Ecto neural progenitor cell (in vitro differentiated cells): ENCODE measurements around the gene CASZ1.

Experiments used
- DNase-seq: peaks from one replicate; pipeline ENCODE4 v3.0.0-alpha.2; 2018; ENCODE audit warnings: low spot score

The CASZ1 gene

GRCh38 chr1:10671090-10671489 lies 125.4 kb downstream of the CASZ1 start:
- no peak for DNase-seq

- no peak for DNase-seq
These were observed 126.3 kb downstream of the CASZ1 start for GRCh38 chr1:10670190-10670589.

GRCh38 chr1:10669570-10669969 lies 126.9 kb downstream of the CASZ1 start:
- DNase-seq = no peak

- DNase-seq = no peak
These were observed 128.3 kb downstream of the CASZ1 start for GRCh38 chr1:10667861-10668761.

- no peak for DNase-seq
These were observed 130.3 kb downstream of the CASZ1 start for GRCh38 chr1:10665930-10666850.

GRCh38 chr1:10665226-10665625 lies 131.2 kb downstream of the CASZ1 start:
- DNase-seq = no peak

GRCh38 chr1:10664251-10664650 lies 132.2 kb downstream of the CASZ1 start:
- DNase-seq = peak; percentile 82

GRCh38 chr1:10663678-10664035 lies 132.8 kb downstream of the CASZ1 start:
- DNase-seq = peak; percentile 86

- DNase-seq = no peak
These were observed 133.4 kb downstream of the CASZ1 start for GRCh38 chr1:10662824-10663677.

- no peak for DNase-seq
These were observed 134.3 kb downstream of the CASZ1 start for GRCh38 chr1:10662090-10662688.

- no peak for DNase-seq
These were observed 135.0 kb downstream of the CASZ1 start for GRCh38 chr1:10661453-10661852.

- DNase-seq = no peak
These were observed 136.6 kb downstream of the CASZ1 start for GRCh38 chr1:10659646-10660540.

GRCh38 chr1:10659218-10659617 lies 137.2 kb downstream of the CASZ1 start:
- DNase-seq = no peak

GRCh38 chr1:10658396-10659066 lies 137.9 kb downstream of the CASZ1 start:
- no peak for DNase-seq

GRCh38 chr1:10657088-10657847 lies 139.2 kb downstream of the CASZ1 start:
- no peak for DNase-seq

- no peak for DNase-seq
These were observed 140.0 kb downstream of the CASZ1 start for GRCh38 chr1:10656431-10656830.

- no peak for DNase-seq
These were observed 141.4 kb downstream of the CASZ1 start for GRCh38 chr1:10655002-10655401.

- no peak for DNase-seq
These were observed 142.9 kb downstream of the CASZ1 start for GRCh38 chr1:10653370-10654125.
